Left ventricle myocardium inferior (tissue), 1 donor: ENCODE results near the gene MXI1. TPM values are rescaled to one million over a fixed set of nuclear protein-coding genes. Genes with fewer than 3 reads are reported as not detected.

Experiments
- DNase-seq: peaks from one replicate; pipeline ENCODE4 v3.0.0-alpha.2; 2020
- H3K27ac ChIP-seq: fragments of 200-600 bp; replicated peaks from 2 replicates; pipeline ENCODE4 v1.8.0; 2021
- H3K27me3 ChIP-seq: fragments of 200-600 bp; 2 replicates; pipeline ENCODE4 v1.8.0; 2021; ENCODE audit warnings: low read depth
- H3K36me3 ChIP-seq: fragments of 200-600 bp; 2 replicates; pipeline ENCODE4 v1.8.0; 2021
- H3K4me1 ChIP-seq: fragments of 200-600 bp; 2 replicates; pipeline ENCODE4 v1.8.0; 2021
- H3K4me3 ChIP-seq: fragments of 200-600 bp; 2 replicates; pipeline ENCODE4 v1.8.0; 2021; ENCODE audit warnings: mild to moderate bottlenecking, moderate library complexity
- H3K9me3 ChIP-seq: fragments of 200-600 bp; replicated peaks from 2 replicates; pipeline ENCODE4 v1.8.0; 2021
- CTCF ChIP-seq: fragments of 200-600 bp; IDR thresholded peaks from 2 replicates; pipeline ENCODE4 v1.8.0; 2021; ENCODE audit warnings: antibody characterized with exemption, mild to moderate bottlenecking, borderline replicate concordance
- intact Hi-C: fragments of 100-400 bp; cut with micrococcal nuclease; formaldehyde crosslinking; loops from one replicate; pipeline ENCODE4 v1.11.0; 2022
- total RNA-seq: library from RNA; stranded (reverse); fragmentation: NEBNext Ultra II Directional; extraction: Animal tissue kit (Norgen Biotek cat#: 25700); gene quantifications from one replicate; pipeline ENCODE4 v1.2.1, GENCODE V29; 2021
- donor health status: DM: no; HTN: yes; CAD: no; lungs with severe emphysema.

MXI1 gene
- total RNA-seq, 1 donor from 2014 or later, result 60.0 TPM

- H3K4me3 ChIP-seq, result peak overlapping the region; percentile 91
- no peak for TF ChIP-seq CTCF
- H3K27me3 ChIP-seq, result no peaks in the 10 kb centered on the region
These were observed 19.1 kb downstream of the MXI1 start for GRCh38 chr10:110226543-110226925.

DNA sequence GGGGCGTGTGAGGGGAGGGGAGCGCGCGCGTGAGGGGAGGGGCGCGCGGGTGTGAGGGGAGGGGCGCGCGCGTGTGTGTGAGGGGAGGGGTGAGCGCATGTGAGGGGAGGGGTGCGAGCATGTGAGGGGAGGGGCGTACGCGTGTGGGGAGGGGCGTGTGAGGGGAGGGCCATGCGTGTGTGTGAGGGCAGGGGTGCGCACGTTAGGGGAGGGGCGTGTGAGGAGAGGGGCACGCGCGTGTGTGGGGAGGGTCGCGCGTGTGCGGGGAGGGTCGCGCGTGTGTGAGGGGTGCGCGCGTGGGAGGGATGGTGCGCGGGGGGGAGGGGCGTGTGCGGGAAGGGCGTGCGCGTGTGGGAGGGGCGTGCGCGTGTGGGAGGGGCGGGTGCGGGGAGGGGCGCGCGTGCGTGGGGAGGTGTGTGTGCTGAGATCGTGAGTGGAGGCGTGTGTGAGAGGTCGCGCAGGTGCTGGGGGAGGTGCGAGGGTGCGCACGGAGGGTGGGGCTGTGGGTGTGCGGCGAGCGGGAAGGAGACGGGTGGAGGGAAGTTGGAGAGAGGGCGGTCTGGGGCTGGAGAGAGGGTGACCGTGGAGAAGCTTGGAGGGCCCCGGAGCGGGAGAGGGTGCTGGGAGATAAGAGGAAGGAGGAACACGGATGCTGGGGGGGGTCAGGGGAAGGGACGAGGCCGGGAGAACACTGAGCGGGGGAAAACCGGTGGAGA lies 19.7 kb downstream of the MXI1 start:
- intact Hi-C loops, result no loop called here
- peaks cover 35% of the 10 kb centered on the region for H3K36me3 ChIP-seq
- DNase-seq, result peak; percentile 78
- TF ChIP-seq CTCF, result no peak
- H3K27me3 ChIP-seq, result no peaks in the 10 kb centered on the region
- peak overlapping the region; percentile 91 for H3K4me3 ChIP-seq
- no peaks in the 10 kb centered on the region for H3K9me3 ChIP-seq
- H3K4me1 ChIP-seq, result peaks cover 66% of the 10 kb centered on the region
- H3K27ac ChIP-seq, result peak overlapping the region; percentile 97

More at GRCh38 chr10:110226543-110226925, 19.1 kb downstream of the MXI1 start:
- H3K4me1 ChIP-seq, result peaks cover 66% of the 10 kb centered on the region
- intact Hi-C loops, result no loop called here
- H3K27ac ChIP-seq, result peak overlapping the region; percentile 97
- peak; percentile 91 for DNase-seq
- no peaks in the 10 kb centered on the region for H3K9me3 ChIP-seq
- H3K36me3 ChIP-seq, result peaks cover 30% of the 10 kb centered on the region

DNA sequence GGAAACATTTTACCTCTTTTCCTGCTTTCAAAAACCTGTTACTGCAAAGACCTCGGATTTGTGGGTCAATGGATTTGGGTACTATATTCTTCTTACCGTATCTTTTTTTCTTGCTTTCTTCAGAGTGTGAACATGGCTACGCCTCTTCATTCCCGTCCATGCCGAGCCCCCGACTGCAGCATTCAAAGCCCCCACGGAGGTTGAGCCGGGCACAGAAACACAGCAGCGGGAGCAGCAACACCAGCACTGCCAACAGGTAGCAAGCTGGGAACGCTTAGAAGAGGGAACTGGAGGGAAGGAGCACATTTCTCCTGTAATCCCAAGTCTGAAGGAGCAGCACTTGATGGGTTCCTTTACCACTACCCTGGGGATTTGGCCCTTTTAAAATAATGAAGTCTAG lies 20.7 kb downstream of the MXI1 start:
- TF ChIP-seq CTCF, result no peak
- Histone ChIP-seq H3K27me3 (no peaks in the 10 kb centered on the region), H3K4me3 (peak overlapping the region; percentile 91), H3K27ac (peak overlapping the region; percentile 97), H3K4me1 (peaks cover 66% of the 10 kb centered on the region), H3K9me3 (no peaks in the 10 kb centered on the region), H3K36me3 (peaks cover 38% of the 10 kb centered on the region)
- DNase-seq, result no peak
- intact Hi-C loops, result no loop called here

- Histone ChIP-seq H3K4me1 (peaks cover 77% of the 10 kb centered on the region), H3K4me3 (no peak overlapping the region), H3K27ac (peak overlapping the region; percentile 13), H3K9me3 (no peaks in the 10 kb centered on the region), H3K36me3 (peaks cover 38% of the 10 kb centered on the region), H3K27me3 (no peaks in the 10 kb centered on the region)
- intact Hi-C loops, result no loop called here
- DNase-seq, result no peak
- no peak for TF ChIP-seq CTCF
These were observed 21.8 kb downstream of the MXI1 start for GRCh38 chr10:110229155-110229554.

DNA sequence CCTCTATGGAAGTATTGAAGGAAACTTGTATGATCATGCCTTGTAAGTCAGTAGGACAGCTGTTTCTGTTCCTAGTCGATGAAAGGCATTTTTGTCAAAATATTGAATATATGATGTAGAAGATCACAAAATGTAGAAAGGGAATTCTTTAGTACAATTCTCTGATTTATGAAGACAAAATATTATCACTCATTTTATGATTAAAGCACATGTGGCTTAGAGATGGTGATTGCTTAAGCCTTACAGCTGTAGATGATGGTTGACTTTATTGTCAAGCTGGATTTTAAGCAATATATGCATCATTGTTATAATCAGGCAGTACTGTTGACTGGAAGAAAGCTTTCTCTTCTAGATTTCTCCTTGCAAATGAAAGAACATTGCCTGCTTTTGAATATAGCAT lies 26.4 kb downstream of the MXI1 start:
- Histone ChIP-seq H3K4me1 (peaks cover 58% of the 10 kb centered on the region), H3K27ac (peak overlapping the region; percentile 4), H3K4me3 (no peak overlapping the region), H3K36me3 (peaks cover 50% of the 10 kb centered on the region), H3K9me3 (peaks cover 5% of the 10 kb centered on the region), H3K27me3 (no peaks in the 10 kb centered on the region)
- intact Hi-C loops, result no loop called here
- no peak for DNase-seq
- no peak for TF ChIP-seq CTCF
